IMR-90 (cell line): Measurements from ENCODE around the gene RPS2. TPM values are rescaled to one million over a fixed set of nuclear protein-coding genes. Genes with fewer than 3 reads are reported as not detected.
A peak's percentile ranks its signal among the peaks of the same experiment; 100 is the strongest.

Experiments
- ATAC-seq: fragments of 200-7000 bp; cut with Tn5 transposase; 2 replicates; pipeline ENCODE4 v1.9.1; 2020; ENCODE audit warnings: low read depth, mild to moderate bottlenecking, moderate library complexity
- BruUV-seq: library from RNA; stranded (reverse); fragments of 400-500 nt; replicated peaks from 2 replicates; lab custom pipeline; 2021; lab: Mats Ljungman, UMichigan
- CTCF ChIA-PET: fragments of 300-600 bp; formaldehyde crosslinking; extraction: SDS; loops from one replicate; lab custom pipeline; 2021; ENCODE audit warnings: antibody characterized with exemption; lab: Yijun Ruan, JAX
- POLR2A ChIA-PET: fragments of 300-600 bp; sonication (Branson Sonifier 250); formaldehyde crosslinking; loops from one replicate; lab custom pipeline; 2022; ENCODE audit warnings: antibody characterized with exemption; ENCODE audit not compliant: unreplicated experiment; lab: Charles Lee
- DNase-seq: peaks from one replicate; pipeline ENCODE4 v3.0.0; 2013
- H2AFZ ChIP-seq: replicated peaks from 2 replicates; pipeline ENCODE3; 2013; ENCODE audit warnings: low read length, mild to moderate bottlenecking; ENCODE audit not compliant: poor library complexity
- H2AK5ac ChIP-seq: 2 replicates; pipeline ENCODE4 v1.6.1; 2013; ENCODE audit warnings: low read depth, low read length, inconsistent platforms
- H2AK9ac ChIP-seq: replicated peaks from 2 replicates; pipeline ENCODE3; 2013; ENCODE audit warnings: mild to moderate bottlenecking, low read depth, low read length, moderate library complexity; ENCODE audit not compliant: poor library complexity
- H2BK120ac ChIP-seq: 2 replicates; pipeline ENCODE4 v1.6.1; 2013; ENCODE audit warnings: low read depth, low read length, inconsistent platforms
- H2BK15ac ChIP-seq: 3 replicates; pipeline ENCODE4 v1.6.1; 2013; ENCODE audit warnings: low read depth, low read length, inconsistent platforms
- H2BK20ac ChIP-seq: 2 replicates; pipeline ENCODE4 v1.6.1; 2013; ENCODE audit warnings: low read depth, mild to moderate bottlenecking, inconsistent platforms, low read length, moderate library complexity
- H2BK5ac ChIP-seq: 2 replicates; pipeline ENCODE4 v1.6.1; 2013; ENCODE audit warnings: mild to moderate bottlenecking, low read depth, low read length, inconsistent platforms; ENCODE audit not compliant: poor library complexity, severe bottlenecking
- H3K14ac ChIP-seq: replicated peaks from 2 replicates; pipeline ENCODE4 v1.6.1; 2013; ENCODE audit warnings: low read depth, low read length, inconsistent platforms
- H3K18ac ChIP-seq: 2 replicates; pipeline ENCODE4 v1.6.1; 2013; ENCODE audit warnings: low read depth, low read length, control low read depth
- H3K23ac ChIP-seq: 2 replicates; pipeline ENCODE4 v1.6.1; 2013; ENCODE audit warnings: low read depth, low read length, inconsistent platforms
- H3K27ac ChIP-seq: 2 replicates; pipeline ENCODE4 v1.5.1; 2013; ENCODE audit warnings: mild to moderate bottlenecking, control low read depth, low read length; ENCODE audit not compliant: insufficient read depth
- H3K27me3 ChIP-seq: 2 replicates; pipeline ENCODE4 v1.6.1; 2013; ENCODE audit warnings: low read length; ENCODE audit not compliant: control insufficient read depth, insufficient read depth
- H3K36me3 ChIP-seq: 2 replicates; pipeline ENCODE4 v1.6.1; 2013; ENCODE audit warnings: low read length, mixed read lengths; ENCODE audit not compliant: control insufficient read depth, insufficient read depth
- H3K4ac ChIP-seq: 2 replicates; pipeline ENCODE4 v1.6.1; 2013; ENCODE audit warnings: low read depth, low read length, inconsistent platforms
- H3K4me1 ChIP-seq: 2 replicates; pipeline ENCODE4 v1.6.1; 2013; ENCODE audit warnings: low read length, mixed read lengths; ENCODE audit not compliant: control insufficient read depth, insufficient read depth
- H3K4me2 ChIP-seq: 2 replicates; pipeline ENCODE4 v1.6.1; 2013; ENCODE audit warnings: low read depth, mild to moderate bottlenecking, control low read depth, low read length, moderate library complexity
- H3K4me3 ChIP-seq: 2 replicates; pipeline ENCODE4 v1.5.1; 2013; ENCODE audit warnings: low read depth, mild to moderate bottlenecking, control low read depth, low read length, moderate library complexity; ENCODE audit not compliant: insufficient read depth
- H3K56ac ChIP-seq: 2 replicates; pipeline ENCODE4 v1.6.1; 2013; ENCODE audit warnings: low read length, inconsistent platforms; ENCODE audit not compliant: insufficient read depth; ENCODE audit errors: extremely low read depth
- H3K79me1 ChIP-seq, 2 experiments: 2 replicates each; pipeline ENCODE4 v1.6.1; 2013; ENCODE audit warnings: low read length in 2 of 2, inconsistent platforms in 1 of 2, low read depth in 1 of 2
- H3K9ac ChIP-seq: 2 replicates; pipeline ENCODE4 v1.6.1; 2013; ENCODE audit warnings: low read depth, low read length, control low read depth
- H3K9me1 ChIP-seq: 2 replicates; pipeline ENCODE4 v1.6.1; 2013; ENCODE audit warnings: low read length, inconsistent platforms; ENCODE audit not compliant: insufficient read depth
- H3K9me3 ChIP-seq: 2 replicates; pipeline ENCODE4 v1.6.1; 2013; ENCODE audit warnings: low read length; ENCODE audit not compliant: control insufficient read depth, insufficient read depth
- H4K20me1 ChIP-seq: 2 replicates; pipeline ENCODE4 v1.6.1; 2013; ENCODE audit warnings: low read length, inconsistent platforms; ENCODE audit not compliant: insufficient read depth
- H4K5ac ChIP-seq: 2 replicates; pipeline ENCODE4 v1.6.1; 2013; ENCODE audit warnings: mild to moderate bottlenecking, low read depth, low read length, control low read depth
- H4K8ac ChIP-seq, 2 experiments: 2 replicates each; pipeline ENCODE4 v1.6.1; 2013; ENCODE audit warnings: low read depth in 2 of 2, low read length in 2 of 2, control low read depth in 1 of 2, inconsistent platforms in 1 of 2
- H4K91ac ChIP-seq: 2 replicates; pipeline ENCODE4 v1.6.1; 2013; ENCODE audit warnings: low read depth, low read length, inconsistent platforms; ENCODE audit not compliant: insufficient read depth
- CEBPB ChIP-seq: IDR thresholded peaks from 2 replicates; pipeline ENCODE4 v1.6.1; 2012; ENCODE audit warnings: low read depth, low read length, improper control_type of control experiment
- CHD1 ChIP-seq: IDR thresholded peaks from 2 replicates; pipeline ENCODE4 v1.6.1; 2012; ENCODE audit warnings: low read depth, low read length, improper control_type of control experiment
- CTCF ChIP-seq: conservative IDR thresholded peaks from 2 replicates; pipeline ENCODE4 v1.5.1; 2012; ENCODE audit warnings: mild to moderate bottlenecking, low read depth, low read length, improper control_type of control experiment
- MAZ ChIP-seq: IDR thresholded peaks from 2 replicates; pipeline ENCODE4 v1.6.1; 2012; ENCODE audit warnings: low read depth, mild to moderate bottlenecking, low read length, improper control_type of control experiment, moderate library complexity, borderline replicate concordance
- MXI1 ChIP-seq: IDR thresholded peaks from 2 replicates; pipeline ENCODE4 v1.6.1; 2012; ENCODE audit warnings: low read depth, mild to moderate bottlenecking, low read length, moderate library complexity, borderline replicate concordance
- NFE2L2 ChIP-seq: fragments of 150-350 bp; IDR thresholded peaks from 2 replicates; pipeline ENCODE4 v1.6.1; 2016; ENCODE audit warnings: low read depth, mild to moderate bottlenecking, low read length
- POLR2A ChIP-seq: IDR thresholded peaks from 2 replicates; pipeline ENCODE4 v1.6.1; 2012; ENCODE audit warnings: mild to moderate bottlenecking, low read depth, low read length
- RAD21 ChIP-seq: IDR thresholded peaks from 2 replicates; pipeline ENCODE4 v1.6.1; 2012; ENCODE audit warnings: low read length, improper control_type of control experiment
- RCOR1 ChIP-seq: IDR thresholded peaks from 2 replicates; pipeline ENCODE4 v1.6.1; 2012; ENCODE audit warnings: mild to moderate bottlenecking, low read length, improper control_type of control experiment; ENCODE audit not compliant: insufficient replicate concordance
- SMC3 ChIP-seq: fragments of 150-350 bp; IDR thresholded peaks from 2 replicates; pipeline ENCODE4 v1.6.1; 2016; ENCODE audit warnings: low read depth, mild to moderate bottlenecking, antibody characterized with exemption, low read length, moderate library complexity
- WGBS, 2 experiments: methylation state at CpG; one replicate each; pipeline versions ENCODE4 v1.1.5 to v1.1.7; 2013; ENCODE audit warnings: missing lambda C conversion rate in 2 of 2; ENCODE audit not compliant: insufficient read length in 1 of 2; ENCODE audit errors: extremely low coverage in 2 of 2; 5-methylcytosine and 5-hydroxymethylcytosine counted together
- dilution Hi-C: fragments of 300-500 bp; cut with HindIII; formaldehyde crosslinking; loops from one replicate; pipeline ENCODE4 v1.14.3; 2018; ENCODE audit warnings: low sequenced_read_pairs; ENCODE audit not compliant: unreplicated experiment
- in situ Hi-C: fragments of 300-500 bp; cut with MboI; formaldehyde crosslinking; loops from 3 replicates; pipeline ENCODE4 v1.14.3; 2019; ENCODE audit warnings: low sequenced_read_pairs, inconsistent platforms, mixed read lengths
- intact Hi-C: fragments of 100-400 bp; cut with micrococcal nuclease; formaldehyde crosslinking; loops from 2 replicates; pipeline ENCODE4 v1.10.0; 2022
- polyA plus RNA-seq, 3 experiments: library from polyadenylated mRNA; depleted of rRNA; stranded (reverse); fragments of >200 nt; gene quantifications; 2 replicates each; pipeline ENCODE4 v1.2.3, GENCODE V29; 2012; ENCODE audit warnings: low replicate concordance in 1 of 3
- total RNA-seq: library from RNA; depleted of rRNA; stranded (reverse); fragments of >200 nt; gene quantifications from 2 replicates; pipeline ENCODE4 v1.2.3, GENCODE V29; 2012
- TF ChIP-seq, protein P1 (sequence below): fragments of 150-350 bp; IDR thresholded peaks from 2 replicates; pipeline ENCODE4 v1.6.1; 2017; ENCODE audit warnings: mild to moderate bottlenecking, antibody characterized with exemption, low read length, low read depth

Gene RPS2
- total and polyA plus RNA-seq, 2 of the 4 experiments (the other 2 are of a cell fraction), result 2,703 to 6,941 TPM

- Histone ChIP-seq H4K8ac (no peak overlapping the region), H2AK5ac (no peak overlapping the region), H3K4me3 (no peak overlapping the region), H3K9ac (no peak overlapping the region), H3K4ac (no peak overlapping the region), H2BK5ac (no peak overlapping the region), H3K4me2 (no peak overlapping the region), H2BK120ac (no peak overlapping the region), H3K27me3 (peaks cover 64% of the 10 kb centered on the region), H3K23ac (no peak overlapping the region), H3K9me3 (no peaks in the 10 kb centered on the region), H4K5ac (no peak overlapping the region), H2AFZ (peak overlapping the region; percentile 6), H3K4me1 (no peaks in the 10 kb centered on the region), H3K18ac (no peak overlapping the region), H2BK15ac (no peak overlapping the region), H4K91ac (no peak overlapping the region), H3K9me1 (no peaks in the 10 kb centered on the region), H3K36me3 (no peaks in the 10 kb centered on the region), H3K56ac (no peak overlapping the region), H4K20me1 (no peaks in the 10 kb centered on the region), H3K79me1 (no peaks in the 10 kb centered on the region), H2AK9ac (no peak overlapping the region), H2BK20ac (no peak overlapping the region), H3K27ac (no peak overlapping the region), H3K14ac (no peak overlapping the region)
- no peak for TF ChIP-seq RAD21
- no peak for TF ChIP-seq POLR2A
- no peak for TF ChIP-seq CEBPB
- no peak for TF ChIP-seq SMC3
- TF ChIP-seq NFE2L2, result no peak
- TF ChIP-seq MXI1, result no peak
- TF ChIP-seq, protein P1, sequence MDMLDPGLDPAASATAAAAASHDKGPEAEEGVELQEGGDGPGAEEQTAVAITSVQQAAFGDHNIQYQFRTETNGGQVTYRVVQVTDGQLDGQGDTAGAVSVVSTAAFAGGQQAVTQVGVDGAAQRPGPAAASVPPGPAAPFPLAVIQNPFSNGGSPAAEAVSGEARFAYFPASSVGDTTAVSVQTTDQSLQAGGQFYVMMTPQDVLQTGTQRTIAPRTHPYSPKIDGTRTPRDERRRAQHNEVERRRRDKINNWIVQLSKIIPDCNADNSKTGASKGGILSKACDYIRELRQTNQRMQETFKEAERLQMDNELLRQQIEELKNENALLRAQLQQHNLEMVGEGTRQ, result no peak
- TF ChIP-seq CTCF, result no peak
- no peak for TF ChIP-seq RCOR1
- TF ChIP-seq CHD1, result no peak
- no peak for TF ChIP-seq MAZ
- no CpG with 5 or more reads among the region's 21 CpGs for WGBS, 2 experiments
- intact Hi-C loops, result no loop called here
- dilution Hi-C loops, result no loop called here
- ATAC-seq (no peak), DNase-seq (no peak)
- BruUV-seq, result no TSS peak
- POLR2A ChIA-PET, result no interaction called here
- CTCF ChIA-PET, result no interaction called here
- in situ Hi-C loops, result no loop called here
These were observed 51.1 kb downstream of the RPS2 start for GRCh38 chr16:1913327-1914083.
